BJ (cell line): ENCODE results near the gene TBXA2R. TPM values are rescaled to one million over a fixed set of nuclear protein-coding genes. Genes with fewer than 3 reads are reported as not detected.

Source experiments
- CTCF ChIA-PET: fragments of 350-600 bp; formaldehyde crosslinking; extraction: SDS; loops from one replicate; lab custom pipeline; 2021; ENCODE audit warnings: antibody characterized with exemption, inconsistent platforms; lab: Yijun Ruan, JAX
- POLR2A ChIA-PET: fragments of 300-600 bp; sonication (Branson Sonifier 250); formaldehyde crosslinking; extraction: SDS; loops from one replicate; lab custom pipeline; 2021; ENCODE audit warnings: antibody characterized with exemption; lab: Charles Lee
- DNase-seq: peaks from one replicate; pipeline ENCODE4 v3.0.0-alpha.2; 2011; ENCODE audit warnings: low read depth
- H3K27me3 ChIP-seq: 2 replicates; pipeline ENCODE4 v1.6.0; 2011; ENCODE audit warnings: low read length; ENCODE audit not compliant: control insufficient read depth, insufficient read depth
- H3K36me3 ChIP-seq: 2 replicates; pipeline ENCODE4 v1.5.1; 2011; ENCODE audit warnings: low read length; ENCODE audit not compliant: control insufficient read depth, insufficient read depth
- H3K4me3 ChIP-seq: 2 replicates; pipeline ENCODE4 v1.5.1; 2011; ENCODE audit warnings: low read depth, mild to moderate bottlenecking, control low read depth, low read length
- polyA plus RNA-seq: library from polyadenylated mRNA; depleted of rRNA; stranded (reverse); fragments of >200 nt; gene quantifications from 2 replicates; pipeline ENCODE4 v1.2.3, GENCODE V29; 2011
- TF ChIP-seq, protein P1 (sequence below): IDR thresholded peaks from 2 replicates; pipeline ENCODE4 v1.5.1; 2011; ENCODE audit warnings: low read depth, mild to moderate bottlenecking, control low read depth, inconsistent platforms, low read length, moderate library complexity; ENCODE audit not compliant: insufficient read depth

Gene TBXA2R
- polyA plus RNA-seq, 1 experiment: 1.2 TPM

DNA sequence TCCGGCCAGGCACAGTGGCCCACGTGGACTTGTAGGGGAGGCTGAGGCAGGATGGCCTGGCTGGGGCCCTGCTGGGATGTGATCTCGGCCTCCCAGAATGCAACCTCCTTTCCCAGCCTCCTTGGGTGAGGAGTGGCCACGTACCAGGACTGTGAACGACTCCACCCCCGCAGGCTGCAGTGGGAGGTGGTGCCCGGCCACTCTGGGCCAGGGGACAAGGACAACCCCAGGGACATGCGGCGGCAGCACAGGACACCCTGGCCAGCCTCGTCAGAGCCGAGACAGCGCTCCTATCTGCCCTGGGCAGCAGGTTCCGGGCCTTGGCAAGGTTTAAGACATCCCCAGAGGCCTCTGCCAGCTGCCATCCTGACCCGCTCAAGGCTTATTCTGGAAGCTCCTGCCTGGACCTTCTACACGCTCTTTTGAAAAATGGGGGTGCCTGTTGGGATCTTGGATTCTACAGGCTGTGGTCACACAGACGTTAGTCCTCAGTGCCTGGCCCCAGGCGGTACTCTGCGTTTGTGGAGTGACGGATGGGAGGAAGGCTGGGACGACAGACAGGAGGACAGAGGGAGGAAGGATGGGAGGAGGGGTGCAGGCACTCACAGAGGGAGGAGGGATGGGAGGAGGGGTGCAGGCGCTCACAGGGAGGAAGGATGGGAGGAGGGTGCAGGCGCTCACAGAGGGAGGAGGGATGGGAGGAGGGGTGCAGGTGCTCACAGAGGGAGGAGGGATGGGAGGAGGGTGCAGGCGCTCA, 39.8 kb upstream of the TBXA2R start:
- POLR2A ChIA-PET: no interaction called here
- no peaks in the 10 kb centered on the region for H3K27me3 ChIP-seq
- H3K4me3 ChIP-seq: no peak overlapping the region
- CTCF ChIA-PET: no interaction called here
- TF ChIP-seq, protein P1, sequence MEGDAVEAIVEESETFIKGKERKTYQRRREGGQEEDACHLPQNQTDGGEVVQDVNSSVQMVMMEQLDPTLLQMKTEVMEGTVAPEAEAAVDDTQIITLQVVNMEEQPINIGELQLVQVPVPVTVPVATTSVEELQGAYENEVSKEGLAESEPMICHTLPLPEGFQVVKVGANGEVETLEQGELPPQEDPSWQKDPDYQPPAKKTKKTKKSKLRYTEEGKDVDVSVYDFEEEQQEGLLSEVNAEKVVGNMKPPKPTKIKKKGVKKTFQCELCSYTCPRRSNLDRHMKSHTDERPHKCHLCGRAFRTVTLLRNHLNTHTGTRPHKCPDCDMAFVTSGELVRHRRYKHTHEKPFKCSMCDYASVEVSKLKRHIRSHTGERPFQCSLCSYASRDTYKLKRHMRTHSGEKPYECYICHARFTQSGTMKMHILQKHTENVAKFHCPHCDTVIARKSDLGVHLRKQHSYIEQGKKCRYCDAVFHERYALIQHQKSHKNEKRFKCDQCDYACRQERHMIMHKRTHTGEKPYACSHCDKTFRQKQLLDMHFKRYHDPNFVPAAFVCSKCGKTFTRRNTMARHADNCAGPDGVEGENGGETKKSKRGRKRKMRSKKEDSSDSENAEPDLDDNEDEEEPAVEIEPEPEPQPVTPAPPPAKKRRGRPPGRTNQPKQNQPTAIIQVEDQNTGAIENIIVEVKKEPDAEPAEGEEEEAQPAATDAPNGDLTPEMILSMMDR: no peak
- H3K36me3 ChIP-seq: peaks cover 42% of the 10 kb centered on the region
- no peak for DNase-seq

DNA sequence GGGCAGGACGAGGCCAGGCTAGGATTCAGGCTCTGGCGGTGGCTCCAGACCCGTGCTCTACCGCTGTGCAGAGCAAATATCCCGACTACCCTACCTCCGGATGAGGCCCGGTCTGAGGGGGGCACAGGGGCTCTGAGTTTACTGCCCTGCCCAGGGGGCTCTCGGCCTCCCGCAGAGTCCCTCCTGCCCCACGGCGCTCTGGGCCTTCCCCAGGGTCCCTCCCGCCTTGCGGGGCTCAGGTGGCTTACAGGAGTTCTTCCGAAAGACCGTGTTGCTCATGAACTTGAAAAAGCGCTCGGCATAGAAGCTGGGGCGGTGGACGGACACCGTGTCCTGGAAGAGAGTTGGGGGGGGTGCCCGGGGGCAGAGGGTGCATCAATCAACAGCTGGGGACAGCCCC, 39.1 kb upstream of the TBXA2R start:
- H3K36me3 ChIP-seq: peaks cover 38% of the 10 kb centered on the region
- POLR2A ChIA-PET: no interaction called here
- TF ChIP-seq, protein P1: no peak
- no peaks in the 10 kb centered on the region for H3K27me3 ChIP-seq
- CTCF ChIA-PET: no interaction called here
- no peak for DNase-seq
- no peak overlapping the region for H3K4me3 ChIP-seq

GRCh38 chr19:3645067-3645396, 38.4 kb upstream of the TBXA2R start:
- TF ChIP-seq, protein P1: no peak
- POLR2A ChIA-PET: no interaction called here
- CTCF ChIA-PET: interaction anchor here (0.9 kb wide), 1 partner anchor 9 kb away, joined by 4 read pairs; no protein-coding TSS in a partner anchor
- no peak overlapping the region for H3K4me3 ChIP-seq
- H3K36me3 ChIP-seq: peaks cover 36% of the 10 kb centered on the region
- H3K27me3 ChIP-seq: no peaks in the 10 kb centered on the region
- DNase-seq: no peak

- no peak overlapping the region for H3K4me3 ChIP-seq
- no peak for DNase-seq
- TF ChIP-seq, protein P1: no peak
- peaks cover 38% of the 10 kb centered on the region for H3K36me3 ChIP-seq
- ChIA-PET POLR2A (no interaction called here), CTCF (interaction anchor here (0.9 kb wide), 1 partner anchor 10 kb away, joined by 4 read pairs; no protein-coding TSS in a partner anchor)
- no peaks in the 10 kb centered on the region for H3K27me3 ChIP-seq
These were observed 37.8 kb upstream of the TBXA2R start for GRCh38 chr19:3644351-3645066.

DNA sequence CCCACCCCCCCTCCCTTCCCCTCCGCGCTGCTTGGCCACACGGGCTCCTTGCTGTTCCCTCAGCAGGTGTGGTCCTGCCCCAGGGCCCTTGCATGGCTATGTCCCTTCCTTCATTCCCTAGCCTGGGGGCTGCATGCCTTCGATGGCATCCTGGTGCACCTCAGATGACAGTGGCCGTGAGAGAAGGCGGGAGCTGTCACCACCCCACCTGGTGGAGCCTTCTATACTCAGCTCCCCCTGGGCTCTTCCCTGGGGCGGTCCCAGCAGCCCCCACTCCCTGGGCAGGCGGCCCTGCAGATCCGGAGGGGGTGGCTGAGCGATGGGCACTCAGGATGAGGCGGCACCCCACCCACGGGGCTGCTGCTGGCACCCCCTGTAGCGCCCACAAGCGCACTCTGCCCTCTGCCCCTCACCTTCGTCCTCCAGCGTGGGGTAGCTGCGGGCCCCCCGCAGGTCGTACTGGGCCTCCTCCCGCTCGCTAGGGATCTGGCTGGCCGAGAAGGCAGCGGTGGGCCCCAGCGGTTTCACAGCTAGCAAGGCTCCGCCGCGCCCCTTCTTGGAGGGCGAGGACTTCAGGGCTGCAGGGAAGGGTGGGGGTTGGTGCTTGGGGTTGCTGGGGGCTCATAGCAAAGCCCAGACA, 37.1 kb upstream of the TBXA2R start:
- TF ChIP-seq, protein P1: no peak
- H3K4me3 ChIP-seq: no peak overlapping the region
- H3K27me3 ChIP-seq: no peaks in the 10 kb centered on the region
- ChIA-PET CTCF (no interaction called here), POLR2A (no interaction called here)
- no peak for DNase-seq
- H3K36me3 ChIP-seq: peaks cover 43% of the 10 kb centered on the region
